Measurements from ENCODE around the gene EAF2.
"Not testable (repeated sequence)": the region's sequence is repeated elsewhere in the genome, so short reads cannot be mapped to it uniquely, and the experiment has no call there.

The EAF2 gene

DNA sequence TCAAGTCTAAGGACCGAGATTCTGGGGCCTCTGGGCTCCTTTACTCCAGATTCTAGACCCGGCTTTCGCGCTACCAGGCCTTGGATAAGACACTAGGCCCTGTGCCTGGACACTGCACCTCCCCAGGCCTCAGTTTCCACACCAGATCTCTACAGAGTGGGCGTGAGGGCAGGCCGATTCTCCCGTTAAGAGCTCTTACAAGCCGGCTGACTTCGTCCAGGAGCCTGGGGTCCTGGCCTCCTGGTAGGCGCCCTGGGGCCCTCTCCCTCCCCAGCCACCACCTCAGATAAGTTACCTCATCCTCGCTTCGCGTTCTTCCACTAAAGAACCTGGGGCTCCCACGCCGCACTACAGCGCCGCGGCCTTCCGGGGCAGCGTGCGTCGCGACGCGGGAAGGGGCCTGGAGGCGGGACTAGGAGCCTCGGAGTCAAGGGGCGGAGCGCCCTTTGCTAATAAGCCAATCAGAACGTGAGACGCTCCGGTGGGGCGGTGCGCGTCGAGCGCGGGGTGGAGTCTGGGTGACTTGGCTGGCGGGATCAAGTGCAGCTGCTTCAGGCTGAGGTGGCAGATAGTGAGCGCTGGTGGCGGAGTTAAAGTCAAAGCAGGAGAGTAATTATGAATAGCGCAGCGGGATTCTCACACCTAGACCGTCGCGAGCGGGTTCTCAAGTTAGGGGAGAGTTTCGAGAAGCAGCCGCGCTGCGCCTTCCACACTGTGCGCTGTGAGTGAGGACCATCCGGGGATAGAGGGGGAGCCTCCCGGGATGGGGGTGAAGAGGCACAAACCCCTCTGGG, at the start of gene EAF2, which contains the start of gene IQCB1:
TSS of gene EAF2 (plus strand) at position 539 of the 794 bp plus-strand sequence. CDS start at position 616, 77 bp downstream.
TSS of gene IQCB1 (minus strand) at position 390 of the 794 bp plus-strand sequence. CDS start 6,100 bp downstream, outside the sequence.
- peak; percentile 98 for DNase-seq

DNA sequence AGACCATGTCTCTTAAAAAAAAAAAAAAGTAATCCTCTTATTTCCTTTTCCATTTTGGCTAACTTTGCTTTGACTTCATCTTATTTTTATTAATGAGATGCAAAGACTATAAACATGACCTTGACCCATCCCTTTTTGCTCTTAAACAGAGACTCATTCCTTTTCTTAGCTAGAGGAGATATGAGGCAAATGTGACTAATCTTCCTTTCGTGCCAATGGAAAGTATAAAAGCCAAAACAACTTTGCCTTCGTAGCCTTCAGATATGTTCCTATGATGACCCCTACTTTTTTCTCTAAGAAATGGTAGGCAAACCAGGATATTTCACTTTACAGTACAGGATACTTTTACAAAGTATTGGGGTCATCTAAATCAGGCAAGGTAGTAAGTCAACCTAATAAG, 48.5 kb upstream of the EAF2 start:
- DNase-seq: no peak

DNA sequence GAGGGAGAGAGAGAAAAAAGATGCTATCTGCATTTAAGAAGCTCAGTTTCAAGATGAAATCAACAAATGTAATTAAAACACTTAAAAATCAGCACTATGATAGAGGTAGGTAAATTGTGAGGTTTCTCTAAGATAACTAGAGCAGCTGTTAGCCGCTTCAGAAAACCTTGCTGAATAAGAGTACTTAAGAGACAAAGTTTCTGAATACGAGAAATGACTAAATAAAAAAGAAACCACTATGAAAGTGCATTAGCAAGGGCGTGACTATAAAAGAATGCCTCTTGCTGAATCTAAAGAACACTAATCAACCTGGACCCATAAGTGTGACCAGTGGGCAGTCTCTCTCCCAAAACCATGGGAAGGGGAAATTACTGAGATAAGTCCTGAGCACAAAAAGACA, 41.9 kb upstream of the EAF2 start:
- DNase-seq: no peak

DNA sequence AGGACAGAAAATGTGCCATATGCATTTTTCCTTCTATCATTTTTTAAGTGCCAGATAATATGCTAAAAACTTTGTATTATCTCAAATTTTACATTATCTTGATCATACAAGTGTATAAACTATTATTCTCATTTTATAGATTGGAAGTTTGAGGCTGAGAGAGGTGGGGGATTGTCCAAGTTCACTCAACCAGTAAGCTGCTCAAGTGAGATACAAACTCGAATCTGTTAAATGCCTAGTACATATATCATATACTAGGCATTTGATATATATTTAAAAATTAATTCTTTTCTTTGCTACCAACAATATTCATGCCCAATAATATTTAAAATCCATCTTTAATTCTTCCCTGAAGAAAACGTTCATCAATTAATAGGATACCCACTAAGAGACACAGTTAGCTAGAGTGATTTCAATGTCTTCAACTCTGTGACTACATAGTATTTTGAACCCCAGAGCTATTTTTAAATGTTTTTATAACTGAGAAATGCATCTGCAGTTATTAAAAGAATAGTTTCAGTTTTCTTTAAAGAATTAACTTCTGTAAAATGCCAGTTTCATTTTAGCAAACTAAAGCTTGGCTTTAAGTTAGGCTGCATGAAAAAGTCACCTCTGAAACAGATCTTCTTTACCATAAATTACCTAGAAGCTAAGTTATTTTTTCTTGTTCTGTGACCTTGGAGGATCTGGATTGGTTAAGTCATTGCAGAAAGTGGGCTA, 40.6 kb upstream of the EAF2 start:
- DNase-seq: no peak

DNA sequence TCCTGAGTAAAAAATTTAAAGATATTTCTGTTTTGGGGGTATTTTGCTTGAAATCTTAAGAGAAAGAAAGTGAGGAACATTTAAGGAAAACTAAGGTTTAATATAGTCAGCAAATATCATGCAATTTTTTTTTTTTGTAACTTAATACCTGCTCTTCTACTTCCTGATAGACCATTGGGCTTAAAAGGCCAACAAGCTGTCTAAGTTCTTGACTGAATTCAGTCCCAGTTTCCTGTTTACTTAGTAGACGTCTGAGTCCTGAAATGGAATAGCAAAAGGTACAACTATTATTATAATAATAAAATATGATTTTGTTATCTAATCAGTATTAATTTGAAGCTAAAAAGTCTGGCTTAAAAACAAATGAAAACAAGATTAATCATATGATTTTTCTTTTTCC, 38.0 kb upstream of the EAF2 start:
- DNase-seq: no peak

DNA sequence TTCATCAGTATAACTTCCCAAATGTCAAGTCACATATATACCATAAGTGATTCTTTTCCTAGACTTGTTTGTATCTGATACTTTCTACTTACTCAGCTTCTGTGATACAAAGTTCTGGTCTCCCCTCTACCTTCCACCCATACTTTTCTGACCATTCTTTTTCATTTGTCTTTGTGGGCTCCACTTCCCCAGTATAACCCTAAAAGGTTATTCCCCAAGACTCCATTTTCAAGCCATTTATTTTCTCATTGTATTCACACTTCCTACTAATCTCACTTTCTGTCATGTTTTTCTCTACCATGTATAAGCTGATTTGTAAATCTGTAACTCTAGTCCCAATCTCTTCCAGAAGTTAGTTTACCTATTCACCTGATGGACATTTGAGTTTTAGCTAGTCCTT, 34.1 kb upstream of the EAF2 start:
- DNase-seq: no peak

DNA sequence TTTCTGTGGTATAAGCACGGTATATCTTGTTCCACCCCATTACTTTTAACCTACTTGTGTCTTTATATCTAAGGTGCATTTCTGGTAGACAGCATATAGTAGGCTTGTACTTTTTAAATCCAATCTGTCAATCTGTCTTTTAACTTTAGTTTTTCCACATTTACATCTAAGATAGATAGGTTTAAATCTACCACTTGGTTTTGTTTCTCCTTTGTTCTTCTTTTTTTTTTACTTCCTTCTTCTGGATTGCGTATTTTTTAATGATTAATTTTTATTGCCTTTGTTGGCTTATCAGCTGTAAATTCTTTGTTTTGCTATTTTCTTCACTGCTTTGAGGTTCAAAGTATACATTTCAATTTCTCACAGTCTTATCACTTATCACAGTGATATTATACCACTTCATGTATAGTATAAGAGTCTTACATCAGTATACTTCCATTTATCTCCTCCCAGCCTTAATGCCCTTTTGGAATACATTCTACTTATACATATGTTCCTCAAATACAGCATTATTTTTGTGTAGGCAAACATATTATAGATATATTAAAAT, 31.2 kb upstream of the EAF2 start:
- no peak for DNase-seq

DNA sequence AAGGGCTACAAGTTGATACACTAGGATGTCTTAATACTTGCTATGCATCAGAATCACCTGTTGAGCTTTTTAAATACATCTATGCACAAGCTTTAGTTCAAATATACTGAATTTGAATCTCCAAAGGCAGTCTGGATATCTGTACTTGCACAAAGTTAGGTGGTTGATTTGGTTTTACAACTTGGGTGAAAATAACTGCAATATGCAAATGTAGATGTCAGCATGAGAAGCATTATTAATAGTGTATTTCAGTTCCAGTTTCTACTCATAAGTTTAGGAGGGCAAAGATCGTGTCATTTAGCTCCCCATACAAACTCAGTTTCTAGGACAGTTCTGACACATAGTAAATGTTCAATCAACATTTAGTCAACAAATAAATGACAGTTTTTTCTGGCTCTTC, 25.8 kb upstream of the EAF2 start:
- no peak for DNase-seq

DNA sequence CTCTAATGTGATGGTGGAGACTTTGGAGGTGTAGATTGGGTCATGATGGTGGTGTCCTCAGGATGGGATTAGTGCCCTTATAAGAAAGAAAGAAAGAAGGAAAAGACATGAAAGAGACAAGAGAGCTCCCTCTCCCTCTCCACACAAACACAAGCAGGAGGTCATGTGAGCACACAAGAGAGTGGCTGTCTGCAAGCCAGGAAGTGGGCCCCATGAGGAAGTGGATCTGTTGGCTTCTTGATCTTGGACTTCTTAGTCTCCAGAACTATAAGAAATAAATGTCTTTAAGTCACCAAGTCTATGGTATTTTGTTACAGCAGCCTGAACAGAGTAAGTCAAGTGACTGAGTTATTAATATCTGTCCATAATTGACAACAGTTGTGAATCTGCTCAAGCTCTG, 17.3 kb upstream of the EAF2 start:
- DNase-seq: no peak

DNA sequence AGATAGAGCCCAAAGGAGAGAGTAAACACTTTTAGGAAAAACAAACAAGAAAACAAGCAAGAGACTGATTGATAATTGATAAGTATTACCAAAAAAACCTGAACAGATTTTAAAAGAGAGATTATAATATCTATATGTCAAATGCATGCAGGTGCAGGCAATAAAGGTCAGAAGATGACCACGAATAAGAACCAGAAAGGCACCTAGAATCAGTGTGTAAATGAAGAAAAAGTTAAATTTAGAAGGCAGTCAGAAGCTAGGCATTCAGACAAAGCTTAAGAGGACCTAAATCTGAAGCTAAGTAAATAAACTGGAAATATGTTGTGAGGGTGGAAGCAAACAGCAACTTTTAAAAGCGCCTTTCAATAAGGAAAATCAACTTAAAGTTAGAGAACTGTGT, 16.4 kb upstream of the EAF2 start:
- DNase-seq: no peak

DNA sequence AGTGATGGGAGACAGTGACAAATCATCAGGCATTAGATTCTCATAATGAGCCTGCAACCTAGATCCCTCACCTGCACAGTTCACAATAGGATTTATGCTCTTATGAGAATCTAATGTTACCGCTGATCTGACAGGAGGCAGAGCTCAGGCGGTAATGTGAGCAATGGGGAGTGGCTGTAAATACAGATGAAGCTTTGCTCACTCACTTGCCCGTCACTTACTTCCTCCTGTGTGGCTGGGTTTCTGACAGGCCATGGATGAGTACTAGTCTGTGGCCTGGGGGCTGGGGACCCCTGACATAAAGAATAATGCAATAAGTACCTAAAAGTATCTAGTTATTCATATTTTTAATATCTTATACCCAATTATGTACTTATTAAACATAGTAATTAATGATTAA, 15.8 kb upstream of the EAF2 start:
- DNase-seq: no peak

DNA sequence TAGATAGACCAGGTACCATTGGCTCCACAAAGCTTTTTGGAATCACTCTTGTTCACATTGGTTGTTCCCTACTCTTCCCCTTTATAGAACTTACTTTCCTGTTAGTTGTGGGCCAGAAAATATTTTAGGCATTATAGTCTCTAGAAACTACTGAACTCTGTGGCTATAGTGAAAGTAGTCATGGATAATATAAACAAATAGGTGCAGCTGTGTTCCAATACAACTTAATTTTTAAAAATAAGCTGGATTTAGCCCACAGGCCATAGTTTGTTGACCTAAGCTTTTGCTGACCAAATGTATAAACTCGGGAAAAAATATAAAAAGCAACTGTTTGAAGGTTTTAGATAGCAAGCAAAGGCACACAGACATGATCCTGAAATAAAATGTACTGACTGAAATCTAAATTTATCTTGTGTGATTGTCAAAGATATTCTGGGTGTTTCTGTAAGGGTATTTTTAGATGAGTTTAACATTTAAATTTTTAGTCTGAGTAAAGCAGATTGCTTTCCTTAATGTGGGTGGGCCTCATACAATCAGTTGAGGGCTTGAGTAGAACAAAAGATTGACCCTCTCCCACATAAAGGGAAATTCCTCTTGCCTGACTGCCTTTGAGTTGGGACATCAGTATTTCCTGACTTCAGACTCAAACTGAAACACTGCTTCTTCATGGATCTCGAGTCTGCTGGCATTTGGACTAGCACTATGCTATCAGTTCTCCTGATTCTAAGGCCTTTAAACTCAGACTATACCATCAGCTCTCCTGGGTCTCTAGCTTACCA, 13.4 kb upstream of the EAF2 start:
- DNase-seq: no peak

DNA sequence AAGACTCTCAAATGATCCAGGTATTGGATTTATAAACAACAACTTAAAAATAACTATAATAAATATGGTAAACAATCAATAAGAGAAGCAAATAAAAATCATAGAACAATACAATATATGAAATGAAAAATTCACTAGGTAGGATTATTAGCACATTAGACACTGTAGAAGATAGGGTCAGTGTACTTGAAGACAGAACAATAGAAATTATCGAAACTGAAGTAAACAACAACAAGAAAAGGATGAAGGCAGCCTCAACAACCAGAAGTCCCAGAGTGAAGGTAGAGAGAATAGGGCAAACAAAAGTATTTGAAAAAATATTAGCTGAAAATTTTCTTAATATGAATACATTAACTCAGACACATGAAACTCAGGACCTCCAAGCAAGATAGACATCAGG, 12.0 kb upstream of the EAF2 start:
- no peak for DNase-seq

DNA sequence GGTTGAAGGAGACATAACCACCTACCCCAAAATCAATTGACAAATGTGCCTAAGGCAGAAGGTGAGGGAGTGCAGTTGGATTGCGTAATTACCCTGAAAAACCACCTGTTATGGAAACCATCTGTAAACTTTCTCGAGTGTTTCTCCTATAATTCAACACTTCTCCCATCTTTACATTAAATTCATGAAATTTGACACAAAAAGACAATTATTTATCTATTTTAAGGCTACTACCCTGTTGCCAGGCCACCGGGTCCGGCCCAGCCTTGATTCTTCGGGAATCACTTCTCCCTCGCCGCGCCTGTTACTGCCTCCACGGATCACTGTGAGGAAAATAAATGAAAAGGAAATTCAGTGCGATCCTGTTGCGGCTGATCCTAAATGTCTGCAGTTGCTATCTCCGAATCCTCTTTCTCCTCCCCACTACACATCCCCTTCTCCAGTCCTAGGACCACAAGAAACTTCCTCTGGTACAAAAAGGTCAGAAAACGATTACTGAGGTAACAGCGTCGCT, 795 bp upstream of the EAF2 start:
- DNase-seq: no peak

DNA sequence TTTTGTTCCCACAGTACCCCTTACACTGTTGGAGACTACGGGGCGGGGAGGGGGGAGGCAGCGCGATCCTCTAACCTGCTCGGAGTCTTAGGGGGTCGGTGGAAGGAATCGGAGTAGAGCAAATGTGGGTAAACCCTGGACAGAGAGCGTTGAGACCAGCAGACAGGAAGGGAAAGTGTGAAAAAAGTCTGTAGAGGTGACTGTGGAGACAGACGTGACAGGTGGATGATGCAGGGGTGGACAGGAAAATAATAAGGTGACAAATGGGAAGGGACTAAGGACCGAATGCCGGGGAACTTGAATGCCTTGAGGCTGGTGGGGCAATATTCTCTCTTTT, 424 bp downstream of the EAF2 start:
- peak; percentile 62 for DNase-seq

DNA sequence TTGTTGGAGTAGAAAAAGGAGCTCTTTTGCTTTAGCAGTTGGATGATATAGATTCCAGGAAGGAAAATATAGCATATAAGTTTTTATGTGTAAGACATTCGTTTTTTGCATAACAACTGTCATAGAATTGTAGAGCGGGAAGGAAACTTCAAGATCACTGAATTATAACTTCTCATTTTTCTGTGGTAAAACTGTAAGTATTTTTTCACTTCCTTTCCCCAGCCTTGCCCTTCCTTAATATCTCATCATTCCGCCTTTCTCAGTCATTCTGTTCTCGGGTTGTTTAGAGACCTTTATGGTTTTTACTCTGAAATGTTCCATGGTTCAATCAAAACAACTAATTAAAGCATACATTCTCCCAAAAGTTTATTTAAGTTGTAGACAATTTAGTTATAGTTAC, 1.1 kb downstream of the EAF2 start:
- DNase-seq: no peak

DNA sequence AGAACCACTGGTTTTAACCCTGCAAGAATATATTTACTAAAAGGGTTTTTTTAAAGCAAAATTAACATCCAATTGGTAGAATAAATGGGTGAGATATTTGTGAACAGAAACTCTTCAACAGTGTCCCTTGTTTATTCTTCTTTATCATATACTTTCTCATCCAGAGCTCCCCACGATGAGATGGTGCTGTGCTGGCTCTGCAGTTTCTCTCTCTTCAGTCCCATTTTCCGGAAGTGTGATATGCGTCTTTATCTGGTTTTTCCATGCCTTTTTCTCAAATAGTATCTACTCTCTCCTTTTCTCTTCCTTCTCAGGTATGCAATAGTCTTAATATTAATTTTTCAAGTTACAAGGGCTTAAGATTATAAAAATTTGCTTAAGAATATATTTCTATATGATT, 1.5 kb downstream of the EAF2 start:
- DNase-seq: no peak

DNA sequence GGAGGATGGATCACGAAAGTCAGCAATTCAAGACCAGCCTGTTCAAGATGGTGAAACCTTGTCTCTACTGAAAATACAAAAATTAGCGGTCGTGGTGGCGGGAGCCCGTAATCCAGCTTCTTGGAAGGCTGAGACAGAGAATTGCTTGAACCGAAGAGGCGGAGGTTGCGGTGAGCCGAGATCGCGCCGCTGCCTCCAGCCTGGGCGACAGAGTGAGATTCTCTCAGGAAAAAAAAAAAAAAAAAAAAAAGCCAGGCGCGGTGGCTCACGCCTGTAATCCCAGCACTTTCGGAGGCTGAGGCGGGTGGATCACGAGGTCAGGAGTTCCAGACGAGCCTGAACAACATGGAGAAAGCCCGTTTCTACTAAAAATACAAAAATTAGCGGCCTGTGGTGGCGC, 5.0 kb downstream of the EAF2 start:
- DNase-seq: no peak

DNA sequence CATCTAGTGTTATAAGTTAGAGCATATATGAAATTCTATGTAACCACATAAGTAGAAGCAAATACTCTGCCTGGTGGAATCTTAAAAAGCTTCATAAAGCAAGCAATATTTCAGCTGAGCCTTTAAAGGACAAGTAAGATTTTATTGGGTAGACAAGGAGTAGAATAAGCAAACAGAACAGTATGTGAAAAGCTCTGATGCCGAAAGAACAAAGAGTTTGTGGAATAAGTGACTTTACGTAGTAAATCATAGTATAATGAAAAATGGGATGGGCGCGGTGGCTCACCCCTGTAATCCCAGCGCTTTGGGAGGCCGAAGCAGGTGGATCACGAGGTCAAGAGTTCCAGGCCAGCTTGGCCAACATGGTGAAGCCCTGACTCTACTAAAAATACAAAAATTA, 9.9 kb downstream of the EAF2 start:
- no peak for DNase-seq

DNA sequence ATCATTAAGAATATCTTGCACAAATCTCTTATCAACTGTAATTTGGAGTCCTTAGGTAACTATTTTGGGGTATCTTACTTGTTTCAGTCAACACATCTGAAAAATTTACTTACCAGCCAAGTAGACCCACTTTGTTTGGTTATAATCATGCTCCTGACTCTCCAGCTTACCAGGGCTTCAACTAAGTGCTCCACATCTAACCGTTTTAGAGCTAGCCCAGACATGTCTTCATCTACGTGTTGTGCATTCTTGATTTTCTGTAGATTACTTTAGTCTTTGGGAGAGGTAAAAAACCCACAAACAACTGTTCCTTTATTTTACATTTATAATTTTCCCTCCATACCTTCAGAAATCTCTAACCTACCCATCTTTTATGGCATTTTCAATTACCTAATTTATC, 17.2 kb downstream of the EAF2 start:
- DNase-seq: no peak

DNA sequence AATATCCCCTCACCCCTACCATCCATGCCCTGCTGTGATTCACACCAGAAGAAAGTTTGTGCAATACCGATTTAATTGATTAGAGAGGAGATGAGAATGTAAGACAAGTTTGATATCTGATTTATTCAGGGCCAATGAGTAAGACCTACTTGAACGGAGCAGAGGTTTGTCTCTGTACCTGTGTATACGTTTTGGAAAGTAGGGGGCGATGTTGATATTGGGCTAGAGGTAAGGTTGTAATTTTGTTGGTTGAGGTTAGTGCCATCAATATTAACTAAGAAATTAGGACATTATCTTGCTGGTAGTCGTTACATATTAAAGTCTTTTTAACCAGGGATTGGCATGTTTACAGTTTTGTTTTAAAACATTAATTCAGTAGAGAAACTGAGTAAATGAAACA, 20.5 kb downstream of the EAF2 start:
- DNase-seq: no peak

DNA sequence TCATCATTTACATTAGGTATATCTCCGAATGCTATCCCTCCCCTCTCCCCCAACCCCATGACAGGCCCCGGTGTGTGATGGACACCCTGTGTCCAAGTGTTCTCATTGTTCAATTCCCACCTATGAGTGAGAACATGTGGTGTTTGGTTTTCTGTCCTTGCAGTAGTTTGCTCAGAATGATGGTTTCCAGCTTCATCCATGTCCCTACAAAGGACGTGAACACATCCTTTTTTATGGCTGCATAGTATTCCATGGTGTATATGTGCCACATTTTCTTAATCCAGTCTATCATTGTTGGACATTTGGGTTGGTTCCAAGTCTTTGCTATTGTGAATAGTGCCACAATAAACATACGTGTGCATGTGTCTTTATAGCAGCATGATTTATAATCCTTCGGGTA, 22.8 kb downstream of the EAF2 start:
- not testable (repeated sequence) for DNase-seq

DNA sequence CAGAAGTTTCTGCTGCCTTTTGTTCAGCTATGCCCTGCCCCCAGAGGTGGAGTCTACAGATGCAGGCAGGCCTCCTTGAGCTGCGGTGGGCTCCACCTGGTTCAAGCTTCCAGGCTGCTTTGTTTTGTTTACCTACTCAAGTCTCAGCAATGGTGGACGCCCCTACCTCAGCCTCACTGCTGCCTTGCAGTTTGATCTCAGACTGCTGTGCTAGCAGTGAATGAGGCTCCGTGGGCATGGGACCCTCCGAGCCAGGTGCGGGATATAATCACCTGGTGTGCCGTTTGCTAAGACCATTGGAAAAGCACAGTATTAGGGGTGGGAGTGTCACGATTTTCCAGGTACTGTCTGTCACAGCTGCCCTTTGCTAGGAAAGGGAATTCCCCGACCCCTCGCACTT, 28.2 kb downstream of the EAF2 start:
- DNase-seq: not testable (repeated sequence)

All from NCI-H1105 treated with DMSO at 0.1 percent for 48 hours (cell line).